Stimulated activated CD8-positive, alpha-beta memory T cell treated with anti-CD3 and anti-CD28 coated beads, Interleukin-12 subunit alpha, Interleukin-12 subunit beta, amount 100 ng/mL, for 24 hours (primary cell): ENCODE results near the gene SFTPB.
"Not testable (repeated sequence)": the region's sequence is repeated elsewhere in the genome, so short reads cannot be mapped to it uniquely, and the experiment has no call there.

ENCODE experiments used
- DNase-seq: peaks from one replicate; pipeline ENCODE4 v3.0.0-alpha.2; 2020; ENCODE audit errors: extremely low read depth

SFTPB gene

GRCh38 chr2:85656468-85656867, 11.5 kb downstream of the SFTPB start:
- no peak for DNase-seq

- no peak for DNase-seq
These were observed 12.0 kb downstream of the SFTPB start for GRCh38 chr2:85655961-85656417.

- DNase-seq, result no peak
These were observed 14.0 kb downstream of the SFTPB start for GRCh38 chr2:85653996-85654395.

- no peak for DNase-seq
These were observed 15.9 kb downstream of the SFTPB start for GRCh38 chr2:85652056-85652455.

- DNase-seq, result no peak
These were observed 16.9 kb downstream of the SFTPB start for GRCh38 chr2:85651097-85651496.

- DNase-seq, result no peak
These were observed 17.5 kb downstream of the SFTPB start for GRCh38 chr2:85650456-85650855.

GRCh38 chr2:85649201-85650190, 18.5 kb downstream of the SFTPB start:
- DNase-seq, result no peak

GRCh38 chr2:85648619-85649018, 19.4 kb downstream of the SFTPB start:
- DNase-seq, result no peak

GRCh38 chr2:85647823-85648526, 20.0 kb downstream of the SFTPB start:
- no peak for DNase-seq

- no peak for DNase-seq
These were observed 21.8 kb downstream of the SFTPB start for GRCh38 chr2:85646166-85646565.

GRCh38 chr2:85644909-85645308, 23.1 kb downstream of the SFTPB start:
- no peak for DNase-seq

- DNase-seq, result no peak
These were observed 25.3 kb downstream of the SFTPB start for GRCh38 chr2:85642725-85643124.

- DNase-seq, result no peak
These were observed 32.4 kb downstream of the SFTPB start for GRCh38 chr2:85635636-85636035.

- DNase-seq, result no peak
These were observed 33.0 kb downstream of the SFTPB start for GRCh38 chr2:85635011-85635410.

- DNase-seq, result no peak
These were observed 36.7 kb downstream of the SFTPB start for GRCh38 chr2:85631316-85631715.

- DNase-seq, result no peak
These were observed 39.3 kb downstream of the SFTPB start for GRCh38 chr2:85628658-85629057.

- no peak for DNase-seq
These were observed 44.0 kb downstream of the SFTPB start for GRCh38 chr2:85623991-85624390.

GRCh38 chr2:85621338-85621737, 46.7 kb downstream of the SFTPB start:
- DNase-seq, result no peak

- no peak for DNase-seq
These were observed 48.4 kb downstream of the SFTPB start for GRCh38 chr2:85619617-85620016.

GRCh38 chr2:85617723-85618122, 50.3 kb downstream of the SFTPB start:
- not testable (repeated sequence) for DNase-seq

GRCh38 chr2:85615413-85615728, 52.6 kb downstream of the SFTPB start:
- DNase-seq, result no peak

GRCh38 chr2:85614757-85615156, 53.2 kb downstream of the SFTPB start:
- not testable (repeated sequence) for DNase-seq
